GM12878 (cell line): Measurements from ENCODE around the gene MAP2K7. TPM values are rescaled to one million over a fixed set of nuclear protein-coding genes. Genes with fewer than 3 reads are reported as not detected.

Experiments
- ATAC-seq: fragments of 200-7000 bp; cut with Tn5 transposase; 3 replicates; pipeline ENCODE4 v1.9.1; 2020; ENCODE audit warnings: mild to moderate bottlenecking, moderate library complexity
- BruUV-seq: library from RNA; stranded (reverse); fragments of 400-500 nt; replicated peaks from 2 replicates; lab custom pipeline; 2021; lab: Mats Ljungman, UMichigan
- CTCF ChIA-PET: fragments of 300-600 bp; sonication (Branson Sonifier 250); formaldehyde crosslinking; extraction: SDS; loops from one replicate; lab custom pipeline; 2021; ENCODE audit warnings: inconsistent platforms; lab: Yijun Ruan, JAX
- POLR2A ChIA-PET: fragments of 350-600 bp; formaldehyde crosslinking; extraction: SDS; loops from one replicate; lab custom pipeline; 2021; ENCODE audit warnings: inconsistent platforms; lab: Charles Lee
- RAD21 ChIA-PET: fragments of 300-600 bp; sonication (Branson Sonifier 250); formaldehyde crosslinking; loops from one replicate; lab custom pipeline; 2023; ENCODE audit warnings: antibody characterized with exemption; ENCODE audit not compliant: unreplicated experiment; lab: Charles Lee
- SMC1A ChIA-PET: fragments of 300-600 bp; sonication (Branson Sonifier 250); formaldehyde crosslinking; loops from one replicate; lab custom pipeline; 2023; ENCODE audit not compliant: unreplicated experiment, uncharacterized antibody; lab: Charles Lee
- DNase-seq: peaks from one replicate; pipeline ENCODE4 v3.0.0-alpha.2; 2011; ENCODE audit warnings: low read depth, low spot score
- FAIRE-seq: peaks from 3 replicates; lab custom pipeline; 2011; peaks lifted over from hg19 to GRCh38; lab: Jason Lieb, UNC
- H2AFZ ChIP-seq: 2 replicates; pipeline ENCODE4 v1.6.0; 2011; ENCODE audit warnings: low read depth, low read length, control low read depth; ENCODE audit not compliant: control insufficient read depth
- H3K27ac ChIP-seq: 2 replicates; pipeline ENCODE4 v1.5.1; 2011; ENCODE audit warnings: control low read depth; ENCODE audit not compliant: control insufficient read depth, insufficient read depth
- H3K27me3 ChIP-seq, 2 experiments: replicated peaks in 1 of 2; 2 replicates each; pipeline versions ENCODE4 v1.6.0 to v1.6.1; 2011; ENCODE audit warnings: low read length in 1 of 2; ENCODE audit not compliant: control insufficient read depth in 2 of 2, insufficient read depth in 2 of 2
- H3K36me3 ChIP-seq, 2 experiments: 2 replicates each; pipeline ENCODE4 v1.5.1; 2011; ENCODE audit warnings: low read length in 1 of 2; ENCODE audit not compliant: control insufficient read depth in 2 of 2, insufficient read depth in 2 of 2
- H3K4me1 ChIP-seq: 2 replicates; pipeline ENCODE4 v1.6.1; 2011; ENCODE audit warnings: mild to moderate bottlenecking, low read length, moderate library complexity, mixed read lengths; ENCODE audit not compliant: control insufficient read depth, insufficient read depth
- H3K4me2 ChIP-seq: 2 replicates; pipeline ENCODE4 v1.6.0; 2011; ENCODE audit warnings: control low read depth; ENCODE audit not compliant: control insufficient read depth, insufficient read depth
- H3K4me3 ChIP-seq: fragments of 200-600 bp; sonication (generic); 2 replicates; pipeline ENCODE4 v1.5.1; 2016
- H3K79me2 ChIP-seq: 2 replicates; pipeline ENCODE4 v1.6.0; 2011; ENCODE audit warnings: low read length; ENCODE audit not compliant: control insufficient read depth, insufficient read depth
- H3K9ac ChIP-seq: 2 replicates; pipeline ENCODE4 v1.8.0; 2011; ENCODE audit warnings: low read length, control low read depth, mixed read lengths; ENCODE audit not compliant: control insufficient read depth, insufficient read depth
- H3K9me3 ChIP-seq: replicated peaks from 3 replicates; pipeline ENCODE4 v1.5.1; 2011; ENCODE audit warnings: mild to moderate bottlenecking, low read length; ENCODE audit not compliant: control insufficient read depth, insufficient read depth
- H4K20me1 ChIP-seq: 2 replicates; pipeline ENCODE4 v1.6.0; 2011; ENCODE audit not compliant: control insufficient read depth, insufficient read depth
- CBX3 ChIP-seq: fragments of 200-600 bp; sonication (generic); IDR thresholded peaks from 2 replicates; pipeline ENCODE4 v1.6.1; 2016; ENCODE audit warnings: low read depth, borderline replicate concordance
- E4F1 ChIP-seq: fragments of 450-650 bp; IDR thresholded peaks from 2 replicates; pipeline ENCODE4 v1.6.1; 2018; ENCODE audit warnings: borderline replicate concordance, mild to moderate bottlenecking; ENCODE audit not compliant: partially characterized antibody
- ESRRA ChIP-seq: IDR thresholded peaks from 2 replicates; pipeline ENCODE4 v1.6.1; 2012; ENCODE audit warnings: mild to moderate bottlenecking, low read length, improper control_type of control experiment
- GATAD2B ChIP-seq: fragments of 450-650 bp; conservative IDR thresholded peaks from 2 replicates; pipeline ENCODE4 v1.6.1; 2017; ENCODE audit warnings: low read depth, mild to moderate bottlenecking, moderate library complexity
- NBN ChIP-seq: fragments of 450-650 bp; IDR thresholded peaks from 2 replicates; pipeline ENCODE4 v1.6.1; 2016
- YY1 ChIP-seq: IDR thresholded peaks from 2 replicates; pipeline ENCODE4 v1.6.1; 2011; ENCODE audit warnings: low read depth, mild to moderate bottlenecking, low read length
- ZBED1 ChIP-seq: IDR thresholded peaks from 2 replicates; pipeline ENCODE4 v1.6.1; 2016; ENCODE audit warnings: borderline replicate concordance
- ZNF384 ChIP-seq: IDR thresholded peaks from 2 replicates; pipeline ENCODE4 v1.6.1; 2012; ENCODE audit warnings: low read depth, mild to moderate bottlenecking, low read length, improper control_type of control experiment, borderline replicate concordance
- WGBS: methylation state at CpG from one replicate; pipeline ENCODE4 v1.1.6; 2016; ENCODE audit warnings: low lambda C conversion rate; ENCODE audit not compliant: insufficient replicate concordance, insufficient coverage; ENCODE audit errors: missing lambda C conversion rate; 5-methylcytosine and 5-hydroxymethylcytosine counted together
- in situ Hi-C: fragments of 300-500 bp; cut with MboI; formaldehyde crosslinking; loops from 9 replicates; pipeline ENCODE4 v1.14.3; 2018; ENCODE audit warnings: mixed read lengths
- intact Hi-C: fragments of 100-400 bp; cut with micrococcal nuclease; formaldehyde crosslinking; loops from one replicate; pipeline ENCODE4 v1.14.2; 2022; ENCODE audit not compliant: unreplicated experiment
- polyA plus RNA-seq, 11 experiments: library from polyadenylated mRNA; depleted of rRNA in 4 of 11; unstranded in 6 of 11; stranded (reverse) in 5 of 11; fragments of >200 nt; fragmentation: Nextera tagmentation in 4 of 11; fragmentation: Illumina TruSeq in 1 of 11; extraction: Ambion mirVana in 4 of 11; extraction: Trizol in 1 of 11; gene quantifications; 1 replicate in 1 of 11; 2 replicates in 10 of 11; pipeline versions ENCODE4 v1.2.1 to v1.2.3, GENCODE V29; 2011 to 2016; ENCODE audit warnings: inconsistent platforms in 2 of 11, missing spikeins in 2 of 11, low read depth in 1 of 11
- total RNA-seq, 4 experiments: library from RNA; depleted of rRNA in 3 of 4; stranded (reverse); fragments of >200 nt in 3 of 4; fragmentation: Illumina TruSeq in 1 of 4; extraction: Trizol in 1 of 4; gene quantifications; 2 replicates each; pipeline versions ENCODE4 v1.2.1 to v1.2.3, GENCODE V29; 2013 to 2021
- TF ChIP-seq, protein P1 (sequence below), 3 experiments: IDR thresholded peaks in 2 of 3; conservative IDR thresholded peaks in 1 of 3; 2 replicates each; pipeline ENCODE4 v1.5.1; 2011; ENCODE audit warnings: low read depth in 3 of 3, low read length in 3 of 3, mild to moderate bottlenecking in 3 of 3, control low read depth in 2 of 3, moderate library complexity in 2 of 3, inconsistent platforms in 1 of 3, mixed read lengths in 1 of 3; ENCODE audit not compliant: control insufficient read depth in 2 of 3, insufficient read depth in 1 of 3; ENCODE audit errors: extremely low read depth in 1 of 3

MAP2K7 gene
- total and polyA plus RNA-seq, 10 of the 15 experiments (the other 5 are each of a cell fraction or from before 2014, with no cell fraction given), result 0.34 to 32.2 (median 6.7) TPM

- no peak overlapping the region for H3K9ac ChIP-seq
- no TSS peak for BruUV-seq
- in situ Hi-C loops, result no loop called here
- H3K79me2 ChIP-seq, result peaks cover 13% of the 10 kb centered on the region
- ChIA-PET CTCF (no interaction called here), SMC1A (no interaction called here), RAD21 (no interaction called here), POLR2A (interaction anchor here (0.6 kb wide), 1 partner anchor 10 kb away, joined by 3 read pairs; no protein-coding TSS in a partner anchor)
- no peaks in the 10 kb centered on the region for H3K4me1 ChIP-seq
- peaks cover 0 to 16% of the 10 kb centered on the region in 2 experiments; a peak in 3 of 4 replicates for H3K36me3 ChIP-seq
- TF ChIP-seq ZBED1 (no peak), ZNF384 (no peak), GATAD2B (no peak), E4F1 (no peak), NBN (no peak), ESRRA (no peak), CBX3 (no peak), YY1 (no peak)
- TF ChIP-seq, protein P1, sequence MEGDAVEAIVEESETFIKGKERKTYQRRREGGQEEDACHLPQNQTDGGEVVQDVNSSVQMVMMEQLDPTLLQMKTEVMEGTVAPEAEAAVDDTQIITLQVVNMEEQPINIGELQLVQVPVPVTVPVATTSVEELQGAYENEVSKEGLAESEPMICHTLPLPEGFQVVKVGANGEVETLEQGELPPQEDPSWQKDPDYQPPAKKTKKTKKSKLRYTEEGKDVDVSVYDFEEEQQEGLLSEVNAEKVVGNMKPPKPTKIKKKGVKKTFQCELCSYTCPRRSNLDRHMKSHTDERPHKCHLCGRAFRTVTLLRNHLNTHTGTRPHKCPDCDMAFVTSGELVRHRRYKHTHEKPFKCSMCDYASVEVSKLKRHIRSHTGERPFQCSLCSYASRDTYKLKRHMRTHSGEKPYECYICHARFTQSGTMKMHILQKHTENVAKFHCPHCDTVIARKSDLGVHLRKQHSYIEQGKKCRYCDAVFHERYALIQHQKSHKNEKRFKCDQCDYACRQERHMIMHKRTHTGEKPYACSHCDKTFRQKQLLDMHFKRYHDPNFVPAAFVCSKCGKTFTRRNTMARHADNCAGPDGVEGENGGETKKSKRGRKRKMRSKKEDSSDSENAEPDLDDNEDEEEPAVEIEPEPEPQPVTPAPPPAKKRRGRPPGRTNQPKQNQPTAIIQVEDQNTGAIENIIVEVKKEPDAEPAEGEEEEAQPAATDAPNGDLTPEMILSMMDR (IDR thresholded peaks at IDR 0.05 in 2 of 3, conservative IDR thresholded peaks at IDR 0.05 in 1 of 3; ENCODE audit: control insufficient read depth in 2 of 3, extremely low read depth in 1 of 3, insufficient read depth in 1 of 3, low read depth in 3 of 3, low read length in 3 of 3), result no peak
- FAIRE-seq (no peak), DNase-seq (no peak), ATAC-seq (no peak)
- WGBS, result 97% methylated on average over 46 of the region's 54 CpGs
- H3K4me3 ChIP-seq, result no peak overlapping the region
- no peak overlapping the region for H2AFZ ChIP-seq
- H3K4me2 ChIP-seq, result no peak overlapping the region
- no peaks in the 10 kb centered on the region for H4K20me1 ChIP-seq
- intact Hi-C loops, result no loop called here
- H3K27me3 ChIP-seq, result no peaks in the 10 kb centered on the region
- H3K27ac ChIP-seq, result no peak overlapping the region
- no peaks in the 10 kb centered on the region for H3K9me3 ChIP-seq
These were observed 6.9 kb downstream of the MAP2K7 start for GRCh38 chr19:7910321-7911161.
